HUES64 (cell line): ENCODE data around the gene TCP11L2.
"Not testable (repeated sequence)": the region's sequence is repeated elsewhere in the genome, so short reads cannot be mapped to it uniquely, and the experiment has no call there.

Experiments
- H3K27ac ChIP-seq: 2 replicates; pipeline ENCODE4 v1.7.0; 2013; ENCODE audit warnings: low read depth, low read length, inconsistent platforms
- H3K27me3 ChIP-seq: 2 replicates; pipeline ENCODE4 v1.6.1; 2013; ENCODE audit warnings: mild to moderate bottlenecking, low read length; ENCODE audit not compliant: insufficient read depth
- H3K36me3 ChIP-seq: 2 replicates; pipeline ENCODE4 v1.6.1; 2013; ENCODE audit warnings: mild to moderate bottlenecking, low read length; ENCODE audit not compliant: insufficient read depth
- H3K4me1 ChIP-seq: 2 replicates; pipeline ENCODE4 v1.6.1; 2013; ENCODE audit warnings: mild to moderate bottlenecking, low read length, moderate library complexity; ENCODE audit not compliant: insufficient read depth
- H3K4me3 ChIP-seq: 2 replicates; pipeline ENCODE4 v1.5.1; 2013; ENCODE audit warnings: mild to moderate bottlenecking, low read length, moderate library complexity
- H3K9ac ChIP-seq: 2 replicates; pipeline ENCODE4 v1.6.1; 2013; ENCODE audit warnings: mild to moderate bottlenecking, low read depth, low read length
- H3K9me3 ChIP-seq: 2 replicates; pipeline ENCODE4 v1.6.1; 2013; ENCODE audit warnings: low read depth, low read length; ENCODE audit not compliant: insufficient read depth
- WGBS: fragments of 150-250, 120-280 bp; methylation state at CpG from one replicate; pipeline ENCODE4 v1.1.7; 2013; ENCODE audit warnings: missing lambda C conversion rate; 5-methylcytosine and 5-hydroxymethylcytosine counted together

Gene TCP11L2

DNA sequence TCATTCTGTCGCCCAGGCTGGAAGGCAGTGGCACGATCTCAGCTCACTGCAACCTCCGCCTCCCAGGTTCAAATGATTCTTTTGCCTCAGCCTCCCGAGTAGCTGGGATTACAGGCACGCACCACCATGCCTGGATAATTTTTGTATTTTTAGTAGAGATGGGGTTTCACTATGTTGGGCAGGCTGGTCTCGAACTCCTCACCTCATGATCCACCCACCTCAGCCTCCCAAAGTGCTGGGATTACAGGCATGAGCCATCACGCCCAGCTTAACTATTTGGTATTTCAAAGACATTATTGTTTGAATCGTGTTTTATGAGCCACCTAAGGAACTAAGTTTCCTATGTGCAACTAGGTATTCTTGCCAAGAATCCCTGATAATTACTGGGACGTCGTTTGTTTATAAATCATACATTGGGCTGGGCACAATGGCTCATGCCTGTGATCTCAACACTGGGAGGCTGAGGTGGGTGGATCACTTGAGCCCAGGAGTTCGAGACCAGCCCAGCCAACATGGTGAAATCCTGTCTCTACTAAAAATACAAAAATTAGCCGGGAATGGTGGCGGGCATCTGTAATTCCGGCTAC, 15.9 kb upstream of the TCP11L2 start:
- H3K36me3 ChIP-seq, H3K4me3 ChIP-seq, H3K27ac ChIP-seq, H3K9ac ChIP-seq, H3K27me3 ChIP-seq, H3K4me1 ChIP-seq, H3K9me3 ChIP-seq: not testable (repeated sequence)
- 96% methylated on average over 13 of the region's 14 CpGs for WGBS

DNA sequence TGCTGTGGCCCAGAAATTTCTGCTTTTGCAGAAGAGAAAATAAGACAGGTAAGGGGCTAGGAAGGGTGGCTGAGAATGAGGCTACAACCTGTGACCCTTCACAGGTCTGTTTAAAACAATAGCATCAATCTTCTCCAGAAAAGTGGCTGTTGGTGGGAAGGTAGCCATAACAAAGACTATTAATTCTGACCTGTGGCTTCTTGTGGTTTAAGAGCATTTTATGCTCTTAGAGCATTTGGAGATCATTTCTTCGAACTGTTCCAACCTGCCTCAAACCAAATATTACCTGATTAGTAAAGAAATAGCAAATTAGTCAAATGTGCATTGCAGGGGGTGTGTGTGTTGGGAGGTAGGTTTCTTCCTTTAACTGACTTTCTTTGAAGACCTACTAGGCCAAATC, 15.2 kb upstream of the TCP11L2 start:
- no peaks in the 10 kb centered on the region for H3K4me1 ChIP-seq
- no peaks in the 10 kb centered on the region for H3K36me3 ChIP-seq
- no peak overlapping the region for H3K9ac ChIP-seq
- H3K9me3 ChIP-seq: no peaks in the 10 kb centered on the region
- H3K27ac ChIP-seq: no peak overlapping the region
- H3K4me3 ChIP-seq: no peak overlapping the region
- WGBS: no CpG with 5 or more reads among the region's 1 CpG
- H3K27me3 ChIP-seq: no peaks in the 10 kb centered on the region

DNA sequence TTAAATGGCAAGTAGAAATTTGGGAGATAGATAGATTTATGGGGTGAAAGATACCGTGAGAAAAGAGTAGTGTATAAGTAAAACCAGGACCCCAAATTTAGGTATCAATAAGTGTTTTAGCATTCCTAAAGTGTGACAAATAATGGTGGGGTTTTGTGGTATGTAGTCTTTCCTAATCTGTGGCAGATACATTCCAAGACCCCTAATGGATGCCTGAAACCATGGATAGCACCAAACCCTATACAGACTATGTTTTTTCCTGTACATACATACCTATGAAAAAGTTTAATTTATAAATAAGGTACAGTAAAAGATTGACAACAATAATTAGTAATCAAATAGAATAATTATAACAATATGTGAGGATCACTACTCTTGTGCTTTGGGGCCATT, 14.4 kb upstream of the TCP11L2 start:
- 87% methylated on average over 1 of the region's 1 CpG for WGBS
- H3K9me3 ChIP-seq: no peaks in the 10 kb centered on the region
- no peaks in the 10 kb centered on the region for H3K36me3 ChIP-seq
- no peak overlapping the region for H3K4me3 ChIP-seq
- no peak overlapping the region for H3K9ac ChIP-seq
- no peaks in the 10 kb centered on the region for H3K27me3 ChIP-seq
- H3K4me1 ChIP-seq: no peaks in the 10 kb centered on the region
- no peak overlapping the region for H3K27ac ChIP-seq

DNA sequence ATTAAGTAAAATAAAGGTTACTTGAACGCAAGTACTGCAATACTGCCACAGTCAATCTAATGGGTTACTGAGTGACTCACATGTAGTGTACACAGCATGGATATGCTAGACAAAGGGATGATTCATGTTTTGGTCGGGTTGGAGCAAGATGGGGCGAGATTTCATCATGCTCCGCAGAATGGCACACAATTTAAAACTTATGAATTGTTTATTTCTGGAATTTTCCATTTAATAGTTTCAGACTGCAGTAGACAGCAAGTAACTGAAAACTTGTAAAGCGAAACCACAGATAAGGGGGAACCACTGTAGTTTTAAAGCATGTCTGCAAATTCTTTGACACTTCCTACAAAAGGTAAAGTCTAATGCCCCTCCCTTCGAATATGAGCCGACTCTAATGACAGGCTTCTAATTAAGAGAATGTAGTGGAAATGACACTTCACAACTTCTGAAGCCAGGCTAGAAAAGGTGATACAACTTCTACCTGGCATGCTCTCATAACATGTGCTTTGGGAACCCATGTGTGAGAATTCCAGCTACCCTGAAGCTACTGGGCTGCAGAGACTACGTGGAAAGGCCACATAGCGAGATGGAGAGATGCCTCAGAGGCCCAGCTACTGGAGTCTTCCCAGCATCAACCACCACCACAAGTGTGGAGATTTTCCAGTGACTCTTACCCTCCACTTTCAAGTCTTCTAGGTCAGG, 13.9 kb upstream of the TCP11L2 start:
- 95% methylated on average over 9 of the region's 9 CpGs for WGBS
- Histone ChIP-seq H3K9me3 (no peaks in the 10 kb centered on the region), H3K4me1 (no peaks in the 10 kb centered on the region), H3K4me3 (no peak overlapping the region), H3K27ac (no peak overlapping the region), H3K27me3 (no peaks in the 10 kb centered on the region), H3K36me3 (no peaks in the 10 kb centered on the region), H3K9ac (no peak overlapping the region)

DNA sequence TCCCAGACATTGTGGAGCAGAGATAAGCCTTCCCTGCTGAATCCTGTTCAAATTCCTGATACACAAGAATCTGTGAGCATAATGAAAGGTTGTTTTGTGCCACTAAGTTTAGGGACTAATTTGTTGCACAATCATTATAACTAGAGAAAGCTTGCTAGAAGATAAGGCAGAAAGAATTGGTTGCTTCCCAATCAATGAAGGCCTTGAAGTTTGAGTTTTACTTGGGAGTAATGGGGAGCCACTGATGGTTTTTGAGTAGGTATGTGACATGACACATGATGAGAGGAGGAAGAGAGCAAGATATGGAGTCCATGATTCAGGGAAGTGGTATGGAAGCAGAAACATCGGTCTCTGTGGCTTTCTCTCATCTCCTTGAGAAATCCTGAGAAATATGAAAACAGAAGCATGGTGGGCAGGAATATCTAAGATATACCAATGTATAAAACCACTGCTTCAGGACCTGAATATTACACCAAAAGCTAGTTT, 13.3 kb upstream of the TCP11L2 start:
- no peaks in the 10 kb centered on the region for H3K9me3 ChIP-seq
- no peak overlapping the region for H3K9ac ChIP-seq
- H3K36me3 ChIP-seq: no peaks in the 10 kb centered on the region
- 100% methylated on average over 1 of the region's 1 CpG for WGBS
- H3K27me3 ChIP-seq: no peaks in the 10 kb centered on the region
- no peak overlapping the region for H3K4me3 ChIP-seq
- no peaks in the 10 kb centered on the region for H3K4me1 ChIP-seq
- H3K27ac ChIP-seq: no peak overlapping the region

DNA sequence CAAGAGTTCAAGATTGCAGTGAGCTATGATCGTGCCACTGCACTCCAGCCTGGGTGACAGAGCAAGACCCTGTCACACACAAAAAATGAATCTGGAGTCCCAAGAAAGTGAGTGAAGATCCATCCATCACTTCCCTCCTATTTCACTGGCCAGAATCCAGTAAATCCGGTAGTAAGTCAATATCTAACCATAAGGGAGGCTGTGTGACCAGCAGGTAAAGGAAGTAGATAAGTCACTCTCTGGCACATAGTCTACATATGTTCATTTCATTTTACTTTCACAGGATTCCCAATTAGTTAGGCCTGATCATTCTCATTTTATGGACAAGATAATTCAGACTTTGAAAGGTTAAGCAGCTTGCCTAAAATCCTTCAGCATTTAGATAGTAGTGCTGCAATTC, 11.9 kb upstream of the TCP11L2 start:
- H3K27ac ChIP-seq: no peak overlapping the region
- no peak overlapping the region for H3K4me3 ChIP-seq
- no peaks in the 10 kb centered on the region for H3K36me3 ChIP-seq
- no peaks in the 10 kb centered on the region for H3K27me3 ChIP-seq
- no peak overlapping the region for H3K9ac ChIP-seq
- 87% methylated on average over 2 of the region's 2 CpGs for WGBS
- no peaks in the 10 kb centered on the region for H3K4me1 ChIP-seq
- H3K9me3 ChIP-seq: no peaks in the 10 kb centered on the region

- WGBS: 90% methylated on average over 5 of the region's 5 CpGs
- no peaks in the 10 kb centered on the region for H3K27me3 ChIP-seq
Observed at GRCh38 chr12:106291342-106291741, 11.2 kb upstream of the TCP11L2 start.

DNA sequence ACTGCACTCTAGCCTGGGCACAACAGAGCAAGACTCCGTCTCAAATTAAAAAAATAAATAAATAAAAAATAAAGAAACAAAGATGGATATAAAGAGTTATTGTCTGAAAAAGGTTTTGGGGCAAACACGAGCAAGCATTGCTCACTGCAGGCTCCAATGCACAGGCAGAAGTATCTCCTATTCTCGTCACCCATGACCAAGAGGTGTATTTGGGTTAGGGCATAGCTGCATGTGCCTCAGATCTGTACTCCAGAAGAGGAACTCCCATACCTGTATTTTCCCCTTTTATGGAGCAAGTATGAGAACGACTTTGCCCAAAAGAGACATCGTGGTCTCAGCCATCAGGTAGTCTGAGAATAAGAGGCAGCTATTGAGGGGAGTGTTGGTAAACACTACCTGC, 10.2 kb upstream of the TCP11L2 start:
- H3K27ac ChIP-seq: no peak overlapping the region
- no peaks in the 10 kb centered on the region for H3K9me3 ChIP-seq
- H3K9ac ChIP-seq: no peak overlapping the region
- no peaks in the 10 kb centered on the region for H3K27me3 ChIP-seq
- H3K4me3 ChIP-seq: no peak overlapping the region
- WGBS: 91% methylated on average over 4 of the region's 5 CpGs
- no peaks in the 10 kb centered on the region for H3K36me3 ChIP-seq
- H3K4me1 ChIP-seq: no peaks in the 10 kb centered on the region; the same call in 1 of the 2 replicates

More at GRCh38 chr12:106291342-106291741, 11.2 kb upstream of the TCP11L2 start:
- Histone ChIP-seq H3K27ac (no peak overlapping the region), H3K4me3 (no peak overlapping the region), H3K9ac (no peak overlapping the region), H3K9me3 (no peaks in the 10 kb centered on the region), H3K4me1 (no peaks in the 10 kb centered on the region), H3K36me3 (no peaks in the 10 kb centered on the region)

- Histone ChIP-seq H3K4me3 (no peak overlapping the region), H3K27ac (no peak overlapping the region), H3K27me3 (no peaks in the 10 kb centered on the region), H3K36me3 (no peaks in the 10 kb centered on the region), H3K4me1 (no peaks in the 10 kb centered on the region; the same call in 1 of the 2 replicates), H3K9ac (no peak overlapping the region), H3K9me3 (no peaks in the 10 kb centered on the region)
- WGBS: 93% methylated on average over 8 of the region's 8 CpGs
Observed at GRCh38 chr12:106296179-106296877, 6.2 kb upstream of the TCP11L2 start.

- 97% methylated on average over 3 of the region's 3 CpGs for WGBS
- Histone ChIP-seq H3K27ac (no peak overlapping the region), H3K4me3 (no peak overlapping the region), H3K27me3 (no peaks in the 10 kb centered on the region), H3K9me3 (no peaks in the 10 kb centered on the region), H3K4me1 (peaks cover 5% of the 10 kb centered on the region), H3K36me3 (no peaks in the 10 kb centered on the region), H3K9ac (no peak overlapping the region)
Observed at GRCh38 chr12:106297075-106297474, 5.5 kb upstream of the TCP11L2 start.

DNA sequence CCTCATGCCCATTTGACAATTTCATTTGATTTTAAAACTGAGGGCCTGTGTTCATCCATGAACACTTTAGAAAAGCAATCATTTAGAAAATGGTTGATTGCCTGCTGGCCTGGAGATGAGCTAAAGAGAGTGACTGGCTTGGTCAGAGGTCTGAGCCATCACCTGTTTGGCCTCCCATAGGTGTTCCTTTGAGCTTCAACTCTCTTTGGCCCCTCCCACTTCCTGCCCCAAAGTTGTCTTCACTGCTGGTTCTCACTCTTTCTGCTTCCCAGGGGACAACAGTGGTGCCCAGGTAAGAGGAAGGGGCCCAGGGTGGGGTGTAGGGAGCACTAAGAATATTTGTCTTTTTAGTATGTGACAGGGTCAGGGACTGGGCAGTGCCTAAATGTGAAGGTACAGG, 4.9 kb upstream of the TCP11L2 start:
- Histone ChIP-seq H3K4me3 (no peak overlapping the region), H3K36me3 (no peaks in the 10 kb centered on the region), H3K27ac (no peak overlapping the region), H3K4me1 (peaks cover 5% of the 10 kb centered on the region), H3K9me3 (no peaks in the 10 kb centered on the region), H3K27me3 (no peaks in the 10 kb centered on the region), H3K9ac (no peak overlapping the region)
